Measurements from ENCODE around the gene SMDT1. TPM values are rescaled to one million over a fixed set of nuclear protein-coding genes. Genes with fewer than 3 reads are reported as not detected.
"Not testable (repeated sequence)": the region's sequence is repeated elsewhere in the genome, so short reads cannot be mapped to it uniquely, and the experiment has no call there.

The SMDT1 gene
- total RNA-seq, 1 donor from 2014 or later, result 65.1 TPM

DNA sequence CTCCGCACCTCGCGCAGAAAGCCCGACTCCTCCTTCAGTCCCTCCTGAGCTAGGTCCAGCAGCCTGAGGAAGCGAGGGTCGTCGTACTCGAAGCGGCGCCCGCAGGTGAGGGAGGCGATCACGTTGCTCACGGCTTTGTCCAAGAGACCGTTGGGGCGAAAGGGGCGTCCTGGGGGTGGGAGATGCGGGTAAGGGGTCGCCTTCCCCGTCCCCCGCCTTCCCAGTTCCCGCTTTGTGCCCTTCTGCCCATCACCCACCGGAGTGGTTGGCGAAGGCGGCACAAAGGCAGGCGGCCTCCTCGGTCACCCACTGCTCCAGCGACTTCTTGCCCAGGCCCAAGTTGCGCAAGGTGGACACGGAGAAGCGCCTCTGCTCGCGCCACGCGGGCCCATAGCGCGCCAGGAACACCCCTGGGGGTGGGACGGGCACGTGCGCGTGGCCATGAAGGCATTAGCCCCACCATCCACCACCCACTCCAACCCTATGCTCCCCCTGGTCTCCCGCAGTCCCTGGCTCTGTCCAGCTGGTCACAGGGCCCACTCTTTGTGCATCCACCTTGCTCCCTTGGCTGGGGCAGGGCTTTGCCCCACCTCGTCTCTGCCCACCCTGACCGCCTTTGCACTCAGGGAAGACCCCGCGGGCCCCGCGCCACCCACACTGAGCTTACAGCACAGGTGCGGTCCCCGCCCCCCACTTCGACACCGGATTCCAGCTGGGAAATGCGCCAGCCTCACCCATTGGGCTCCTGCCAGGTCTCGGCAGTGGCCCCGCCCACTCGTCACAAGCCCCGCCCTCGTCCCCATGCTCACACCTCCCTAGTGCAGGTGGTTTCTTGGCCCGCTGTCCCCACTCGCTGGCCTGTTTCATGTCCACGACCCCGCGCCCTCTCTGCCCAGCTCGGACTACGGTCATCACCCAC, 49.5 kb downstream of the SMDT1 start:
- H3K27ac Mint-ChIP-seq; H3K4me3 Mint-ChIP-seq (ENCODE audit: low read depth); intact Hi-C loops (cut with micrococcal nuclease); DNase-seq (ENCODE audit: low spot score); H3K27me3 Mint-ChIP-seq (ENCODE audit: low read depth); H3K9me3 Mint-ChIP-seq; H3K36me3 Mint-ChIP-seq (ENCODE audit: low read depth); H3K4me1 Mint-ChIP-seq (ENCODE audit: low read depth): not testable (repeated sequence)

DNA sequence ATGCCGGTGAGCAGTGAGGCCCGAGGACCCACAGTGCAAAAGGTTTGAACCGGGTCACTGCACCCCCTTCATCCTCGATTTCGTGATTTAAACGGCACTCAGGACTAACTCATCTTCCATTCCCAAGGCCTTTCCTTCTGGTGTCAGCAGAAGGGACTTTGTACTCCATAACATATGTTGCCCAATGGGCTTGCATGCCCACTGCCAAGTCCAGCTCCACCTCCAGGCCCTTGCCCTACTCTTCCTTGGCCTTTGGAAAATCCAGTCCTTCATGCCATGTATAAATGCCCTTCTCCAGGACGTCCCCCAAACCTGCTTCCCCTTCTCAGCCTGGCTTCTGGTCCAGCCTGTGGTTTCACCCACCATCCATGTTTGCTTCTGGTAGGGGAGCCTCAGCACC, 50.7 kb downstream of the SMDT1 start:
- H3K27ac Mint-ChIP-seq; H3K27me3 Mint-ChIP-seq (ENCODE audit: low read depth); H3K4me3 Mint-ChIP-seq (ENCODE audit: low read depth); H3K36me3 Mint-ChIP-seq (ENCODE audit: low read depth); DNase-seq (ENCODE audit: low spot score); intact Hi-C loops (cut with micrococcal nuclease); H3K9me3 Mint-ChIP-seq; H3K4me1 Mint-ChIP-seq (ENCODE audit: low read depth): not testable (repeated sequence)

DNA sequence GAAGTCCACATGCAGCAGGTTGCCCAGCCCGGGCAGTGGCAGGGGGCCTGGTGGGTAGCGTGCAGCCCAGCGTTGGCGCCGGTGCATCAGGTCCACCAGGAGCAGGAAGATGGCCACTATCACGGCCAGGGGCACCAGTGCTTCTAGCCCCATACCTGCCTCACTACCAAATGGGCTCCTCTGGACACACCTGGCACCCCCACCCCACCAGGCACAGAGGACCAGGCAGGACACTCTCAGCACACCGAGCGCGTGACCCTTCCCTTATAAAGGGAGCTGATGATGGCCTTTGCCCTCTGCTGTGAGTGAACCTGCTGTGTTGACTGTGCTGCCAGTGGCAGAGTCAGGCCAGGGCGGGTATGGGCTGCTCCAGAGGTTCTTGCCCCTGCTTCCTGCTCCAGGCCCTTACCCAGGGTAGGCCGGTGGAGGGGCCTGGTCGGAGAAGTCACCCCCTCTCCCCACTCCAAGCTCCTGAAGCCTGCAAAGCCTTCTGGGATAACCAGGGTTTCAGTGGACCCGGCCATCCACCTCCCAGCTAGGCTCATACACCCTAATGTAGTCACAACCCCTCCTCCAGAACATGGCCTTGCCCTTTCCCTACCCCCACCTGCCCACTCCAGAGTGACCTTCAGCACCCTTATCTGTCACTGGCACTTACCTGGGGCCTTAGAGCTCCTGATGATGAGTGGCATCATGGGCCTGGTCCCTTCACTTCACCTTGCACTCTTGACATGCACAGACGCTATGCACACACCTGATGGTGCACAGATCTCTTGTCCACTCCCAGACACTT, 51.3 kb downstream of the SMDT1 start, which contains the start of gene CYP2D6:
Gene CYP2D6, minus strand, starts transcription at position 172 of the 793 bp plus-strand sequence. Its CDS starts 19 bp downstream, at position 153.
- H3K4me3 Mint-ChIP-seq (ENCODE audit: low read depth); H3K27ac Mint-ChIP-seq; H3K36me3 Mint-ChIP-seq (ENCODE audit: low read depth); H3K9me3 Mint-ChIP-seq; DNase-seq (ENCODE audit: low spot score); H3K27me3 Mint-ChIP-seq (ENCODE audit: low read depth); H3K4me1 Mint-ChIP-seq (ENCODE audit: low read depth); intact Hi-C loops (cut with micrococcal nuclease): not testable (repeated sequence)

DNA sequence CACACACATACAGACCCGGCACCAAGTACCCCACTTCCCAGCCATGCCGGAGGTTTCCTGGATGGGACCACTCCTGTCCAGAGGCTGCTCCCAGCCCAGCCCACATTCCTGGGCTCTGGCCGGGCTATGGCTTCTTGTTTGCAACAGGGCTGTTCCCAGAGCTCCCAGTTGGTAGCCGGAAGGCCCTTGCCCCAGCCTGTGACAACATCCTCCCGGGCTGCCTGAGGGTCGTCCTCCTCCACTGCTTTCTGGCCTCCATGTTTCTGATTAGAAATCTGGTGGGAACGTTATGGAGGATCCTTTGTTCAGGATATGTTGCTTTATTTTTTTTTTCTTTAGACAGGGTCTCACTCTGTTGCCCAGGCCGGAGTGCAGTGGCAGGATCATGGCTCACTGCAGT, 52.1 kb downstream of the SMDT1 start:
- no peaks in the 10 kb centered on the region for H3K36me3 Mint-ChIP-seq (ENCODE audit: low read depth)
- no peaks in the 10 kb centered on the region for H3K27me3 Mint-ChIP-seq (ENCODE audit: low read depth)
- DNase-seq (ENCODE audit: low spot score), result no peak
- H3K4me1 Mint-ChIP-seq (ENCODE audit: low read depth), result no peaks in the 10 kb centered on the region
- no peak overlapping the region for H3K27ac Mint-ChIP-seq
- intact Hi-C loops (cut with micrococcal nuclease), result no loop called here
- no peaks in the 10 kb centered on the region for H3K9me3 Mint-ChIP-seq
- no peak overlapping the region for H3K4me3 Mint-ChIP-seq (ENCODE audit: low read depth)

DNA sequence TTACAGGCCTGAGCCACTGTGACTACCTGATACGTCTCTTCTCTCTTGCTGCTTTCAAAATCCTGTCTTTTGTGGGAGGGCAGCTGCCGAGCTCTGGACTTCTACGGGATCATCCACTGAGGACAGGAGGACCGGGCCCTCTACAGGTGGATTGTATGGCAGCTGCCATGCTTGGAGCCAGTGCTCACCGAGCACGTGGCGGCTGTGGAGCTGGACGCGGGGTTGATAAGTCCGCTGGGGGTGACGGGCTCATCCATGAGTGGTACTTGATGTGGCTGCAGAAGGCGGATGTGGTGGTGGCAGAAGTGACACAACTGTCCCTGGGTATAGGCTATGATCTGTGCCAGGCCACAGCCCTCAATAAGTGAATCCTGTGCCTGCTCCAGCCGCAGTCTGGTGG, 53.0 kb downstream of the SMDT1 start:
- H3K27ac Mint-ChIP-seq, result no peak overlapping the region
- intact Hi-C loops (cut with micrococcal nuclease), result no loop called here
- H3K4me1 Mint-ChIP-seq (ENCODE audit: low read depth), result no peaks in the 10 kb centered on the region
- H3K9me3 Mint-ChIP-seq, result no peaks in the 10 kb centered on the region
- H3K27me3 Mint-ChIP-seq (ENCODE audit: low read depth), result no peaks in the 10 kb centered on the region
- H3K4me3 Mint-ChIP-seq (ENCODE audit: low read depth), result no peak overlapping the region
- H3K36me3 Mint-ChIP-seq (ENCODE audit: low read depth), result no peaks in the 10 kb centered on the region
- no peak for DNase-seq (ENCODE audit: low spot score)

Other genes starting within 250 kb of the SMDT1 start
- 191 and 202 TPM in 2 replicates for gene SREBF2, start 246.6 kb upstream of the SMDT1 start, total RNA-seq
- gene SHISA8, start 164.6 kb upstream of the SMDT1 start, total RNA-seq, result 1.0 and 1.7 TPM in 2 replicates
- 2.7 and 3.1 TPM in 2 replicates for gene TNFRSF13C, start 152.9 kb upstream of the SMDT1 start, total RNA-seq
- gene CENPM, start 132.5 kb upstream of the SMDT1 start, total RNA-seq, result 58.6 and 59.3 TPM in 2 replicates
- 7.1 and 8.5 TPM in 2 replicates for gene SEPTIN3, start 110.3 kb upstream of the SMDT1 start, total RNA-seq
- gene WBP2NL, start 80.9 kb upstream of the SMDT1 start, total RNA-seq, result 1.3 and 1.6 TPM in 2 replicates
- gene NAGA, start 8.9 kb upstream of the SMDT1 start, total RNA-seq, result 38.8 and 44.9 TPM in 2 replicates
- gene PHETA2, start 5.5 kb upstream of the SMDT1 start, total RNA-seq, result 5.6 and 5.7 TPM in 2 replicates
- 92.4 and 95.1 TPM in 2 replicates for gene NDUFA6, start 11.1 kb downstream of the SMDT1 start, total RNA-seq
- gene CYP2D6, start 51.1 kb downstream of the SMDT1 start, total RNA-seq, result 3.5 and 3.6 TPM in 2 replicates
- 70.5 and 74.3 TPM in 2 replicates for gene TCF20, start 191.0 kb downstream of the SMDT1 start, total RNA-seq